Muscle layer of colon (tissue), 2 donors: ENCODE measurements around the gene FILIP1L.
A peak's percentile ranks its signal among the peaks of the same experiment; 100 is the strongest.

Source experiments
- H3K27ac ChIP-seq: one replicate; pipeline ENCODE4 v1.7.0; 2013; ENCODE audit warnings: low read depth, mild to moderate bottlenecking, low read length, moderate library complexity
- H3K27me3 ChIP-seq, 2 donors: one replicate each; pipeline ENCODE4 v1.7.0; 2013; ENCODE audit warnings: low read length in 2 of 2, mild to moderate bottlenecking in 2 of 2; ENCODE audit not compliant: insufficient read depth in 2 of 2, control insufficient read depth in 1 of 2
- H3K36me3 ChIP-seq: one replicate; pipeline ENCODE4 v1.7.0; 2013; ENCODE audit warnings: mild to moderate bottlenecking, low read length; ENCODE audit not compliant: insufficient read depth
- H3K4me1 ChIP-seq: one replicate; pipeline ENCODE4 v1.7.0; 2013; ENCODE audit warnings: mild to moderate bottlenecking, low read length; ENCODE audit not compliant: insufficient read depth
- H3K4me3 ChIP-seq, 2 donors: one replicate each; pipeline ENCODE4 v1.7.0; 2013; ENCODE audit warnings: low read length in 2 of 2, low read depth in 1 of 2, mild to moderate bottlenecking in 1 of 2, moderate library complexity in 1 of 2
- H3K9ac ChIP-seq: one replicate; pipeline ENCODE4 v1.7.0; 2013; ENCODE audit warnings: low read length
- H3K9me3 ChIP-seq: one replicate; pipeline ENCODE4 v1.7.0; 2013; ENCODE audit warnings: mild to moderate bottlenecking, low read length
- donor health status: abdominal sarcoma.
- donor health status: Adenocarcinoma of cecum.

The FILIP1L gene

DNA sequence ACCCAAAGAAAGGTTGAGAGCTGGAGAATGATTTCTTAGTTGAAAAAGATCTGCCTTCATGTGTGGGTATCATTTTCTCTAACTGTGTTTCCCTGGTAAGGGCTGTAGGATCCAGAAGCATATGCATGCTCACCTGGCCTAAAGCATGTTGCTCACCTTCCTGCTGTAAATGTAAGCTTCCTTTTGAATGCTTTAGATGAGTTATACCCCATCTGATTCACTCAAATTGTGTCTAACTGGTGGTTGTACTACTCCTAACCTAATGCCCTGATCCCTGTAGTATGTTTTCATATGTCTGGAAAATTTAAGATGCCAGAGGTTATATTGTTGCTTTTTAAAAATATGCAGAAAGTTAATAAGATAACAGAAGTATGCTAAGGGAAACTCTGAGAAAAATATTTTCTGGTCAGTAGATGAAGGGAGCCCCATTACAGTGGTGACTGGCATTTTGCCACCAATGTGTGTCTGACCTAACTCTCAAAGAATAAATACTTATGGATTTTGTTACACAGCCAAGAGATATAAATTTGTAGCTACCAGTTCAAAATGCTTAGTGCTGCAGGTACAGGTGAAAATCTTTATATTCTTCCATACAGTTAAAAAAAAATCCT lies 7.7 kb downstream of the FILIP1L start:
- Histone ChIP-seq H3K4me1 (peaks cover 51% of the 10 kb centered on the region), H3K36me3 (no peaks in the 10 kb centered on the region), H3K27ac (no peak overlapping the region)

DNA sequence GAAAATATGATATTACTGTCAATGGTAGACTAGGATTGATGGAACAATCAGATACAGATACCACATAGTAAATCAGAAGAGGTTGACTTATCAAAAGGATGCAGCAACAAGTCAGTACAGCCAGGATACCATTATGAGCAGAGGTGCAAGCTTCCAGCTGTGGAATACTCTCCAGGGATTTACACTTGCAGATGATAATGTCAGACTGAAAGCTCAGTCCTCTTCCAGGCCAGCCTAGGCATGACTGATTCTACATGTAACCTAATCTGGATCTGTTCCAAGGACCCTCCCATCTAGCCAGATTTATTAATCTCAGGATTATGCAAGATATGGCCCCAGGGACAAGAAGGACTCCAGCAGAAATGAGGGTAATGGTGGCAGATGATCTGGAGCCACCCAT lies 8.2 kb downstream of the FILIP1L start:
- Histone ChIP-seq H3K9ac (no peak overlapping the region), H3K9me3 (no peaks in the 10 kb centered on the region), H3K36me3 (no peaks in the 10 kb centered on the region), H3K27ac (no peak overlapping the region), H3K27me3 (no peaks in the 10 kb centered on the region), H3K4me1 (peaks cover 51% of the 10 kb centered on the region), H3K4me3 (no peak overlapping the region)

More for the DNA sequence above, 7.7 kb downstream of the FILIP1L start:
- Histone ChIP-seq H3K9me3 (no peaks in the 10 kb centered on the region), H3K27me3 (no peaks in the 10 kb centered on the region), H3K4me3 (no peak overlapping the region), H3K9ac (no peak overlapping the region)

DNA sequence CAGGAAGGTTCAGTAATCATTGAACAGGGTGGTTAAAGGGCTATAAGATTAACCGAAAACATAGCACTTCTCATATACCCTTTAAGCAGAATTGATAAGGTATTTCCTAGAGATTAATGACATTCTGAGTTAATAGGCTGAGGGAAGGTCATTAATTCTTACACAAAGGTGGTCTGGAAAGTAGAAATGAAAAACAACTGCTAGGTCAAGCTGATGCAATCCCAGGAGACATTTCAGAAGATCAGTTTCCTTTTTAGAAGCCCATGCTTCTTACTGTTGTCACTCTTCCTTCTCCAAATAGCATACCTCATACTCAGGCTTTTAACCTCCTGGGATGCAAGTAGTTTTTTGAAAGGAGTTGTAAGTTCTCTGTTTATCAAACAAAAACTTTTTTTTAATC lies 8.8 kb downstream of the FILIP1L start:
- H3K9ac ChIP-seq: no peak overlapping the region
- no peaks in the 10 kb centered on the region for H3K9me3 ChIP-seq
- H3K36me3 ChIP-seq: no peaks in the 10 kb centered on the region
- no peaks in the 10 kb centered on the region for H3K27me3 ChIP-seq
- H3K4me1 ChIP-seq: peaks cover 51% of the 10 kb centered on the region
- no peak overlapping the region for H3K4me3 ChIP-seq
- H3K27ac ChIP-seq: no peak overlapping the region

DNA sequence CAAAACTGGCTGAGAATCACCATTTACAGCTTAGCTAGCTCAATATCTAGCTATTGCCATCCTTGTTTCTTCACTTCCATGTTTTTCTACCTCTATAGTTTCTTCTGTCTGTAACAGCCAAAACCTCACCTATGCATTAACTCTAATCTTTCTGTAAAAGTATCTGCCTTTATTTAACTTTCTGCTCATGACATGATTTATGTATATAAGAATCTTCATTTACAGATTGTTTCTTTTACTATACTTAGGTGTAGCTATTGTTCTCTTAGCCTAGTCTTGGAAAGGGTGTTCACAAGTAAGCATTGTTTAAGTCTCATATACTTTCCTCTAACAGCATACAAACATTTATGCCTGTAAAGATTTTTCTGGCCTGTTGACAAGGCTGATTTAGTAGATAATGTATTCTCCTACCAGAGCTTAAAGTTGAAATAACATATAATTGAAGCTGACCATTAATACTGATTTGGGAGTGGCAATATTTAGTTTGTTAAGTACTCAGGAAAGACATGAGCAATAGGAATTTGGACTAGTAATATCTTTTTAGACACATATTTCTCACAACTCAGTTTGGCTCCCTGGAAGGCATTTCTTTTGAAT lies 9.4 kb downstream of the FILIP1L start:
- peak overlapping the region; percentile 10 for H3K27ac ChIP-seq
- no peak overlapping the region for H3K9ac ChIP-seq
- no peaks in the 10 kb centered on the region for H3K36me3 ChIP-seq
- H3K9me3 ChIP-seq: no peaks in the 10 kb centered on the region
- peaks cover 51% of the 10 kb centered on the region for H3K4me1 ChIP-seq
- H3K4me3 ChIP-seq: no peak overlapping the region
- H3K27me3 ChIP-seq: no peaks in the 10 kb centered on the region

DNA sequence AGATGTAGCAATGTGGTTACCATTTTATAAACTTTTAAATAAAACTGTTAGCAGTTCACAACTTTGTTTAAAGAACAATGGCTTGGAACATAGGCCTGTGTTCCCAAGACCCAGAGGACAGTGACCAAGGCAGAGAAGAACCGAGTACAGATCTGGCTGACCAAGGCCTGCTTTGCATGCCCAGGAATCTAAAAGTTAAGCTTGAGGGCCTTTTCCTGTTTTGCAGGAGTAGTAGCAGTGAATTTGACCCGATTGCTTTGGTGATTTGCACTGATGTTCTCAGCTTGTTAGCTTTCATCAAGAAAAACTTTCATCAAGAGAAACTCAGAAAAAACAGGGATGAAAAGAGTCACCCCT lies 9.9 kb downstream of the FILIP1L start:
- H3K27me3 ChIP-seq: no peaks in the 10 kb centered on the region
- no peak overlapping the region for H3K4me3 ChIP-seq
- no peaks in the 10 kb centered on the region for H3K36me3 ChIP-seq
- H3K4me1 ChIP-seq: peaks cover 51% of the 10 kb centered on the region
- H3K27ac ChIP-seq: peak overlapping the region; percentile 10
- H3K9me3 ChIP-seq: no peaks in the 10 kb centered on the region
- no peak overlapping the region for H3K9ac ChIP-seq

DNA sequence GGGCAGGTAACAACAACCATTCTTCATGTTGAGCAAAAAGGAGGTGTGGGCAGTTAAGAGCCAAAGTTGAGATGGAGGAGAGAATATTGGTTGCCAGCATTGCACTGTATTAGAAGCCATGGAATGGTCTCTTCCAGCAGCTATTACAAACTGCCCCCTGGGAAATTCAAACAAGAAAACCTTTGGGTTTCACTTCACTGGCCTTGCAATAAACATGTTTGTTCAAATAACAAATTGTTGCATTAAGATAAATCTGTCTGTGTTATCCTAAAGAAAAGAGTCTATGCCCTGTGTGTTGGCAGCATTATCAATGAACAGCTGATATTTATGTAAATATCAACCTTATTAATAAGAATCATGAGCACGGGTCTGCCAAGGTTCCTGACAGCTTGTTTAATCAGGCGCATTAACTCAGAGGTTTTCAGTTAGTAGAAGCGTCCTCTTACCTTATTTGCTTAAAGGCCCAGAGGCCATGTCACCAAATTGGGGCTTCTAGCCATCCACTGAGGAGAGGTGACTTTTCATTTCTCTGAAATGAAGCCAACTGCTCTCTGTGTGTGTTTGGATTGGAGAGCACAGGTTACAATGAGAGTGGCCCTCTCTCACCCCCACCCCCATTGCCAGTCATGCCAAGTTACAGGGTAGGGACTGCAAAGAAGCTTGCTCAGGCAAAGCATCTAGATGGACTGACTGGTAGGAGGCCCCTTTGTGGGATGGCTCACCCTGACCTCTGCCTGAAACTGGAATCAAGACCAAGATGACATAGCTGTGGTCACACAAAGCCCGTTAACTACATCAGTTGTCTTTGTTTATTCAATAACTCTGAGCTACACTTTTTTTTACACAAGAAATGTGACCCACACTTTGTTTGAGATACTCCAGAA lies 10.5 kb downstream of the FILIP1L start:
- Histone ChIP-seq H3K27ac (peak overlapping the region; percentile 10), H3K27me3 (no peaks in the 10 kb centered on the region), H3K4me3 (no peak overlapping the region), H3K4me1 (peaks cover 54% of the 10 kb centered on the region), H3K36me3 (no peaks in the 10 kb centered on the region), H3K9me3 (no peaks in the 10 kb centered on the region), H3K9ac (no peak overlapping the region)

DNA sequence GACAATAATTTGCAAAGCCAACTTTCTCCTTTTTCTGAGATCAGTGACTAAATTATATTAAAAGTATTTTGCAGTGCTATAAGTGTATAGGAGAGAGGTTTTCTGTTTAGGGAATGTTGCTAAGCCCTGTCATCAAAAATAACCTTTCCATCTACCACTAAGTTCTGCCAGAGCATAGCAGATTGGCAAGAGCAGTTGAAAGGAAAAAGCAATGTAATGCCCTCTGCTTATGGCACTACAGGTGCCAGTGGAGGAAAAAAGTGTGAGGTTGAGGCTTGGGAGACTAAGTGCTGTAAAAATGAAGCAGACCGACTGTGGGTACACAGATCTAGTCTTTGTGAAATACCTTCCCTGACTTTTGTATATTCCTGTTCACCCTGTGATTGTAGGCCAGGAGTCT lies 11.5 kb downstream of the FILIP1L start:
- peaks cover 55% of the 10 kb centered on the region for H3K4me1 ChIP-seq
- no peaks in the 10 kb centered on the region for H3K9me3 ChIP-seq
- H3K36me3 ChIP-seq: no peaks in the 10 kb centered on the region
- H3K9ac ChIP-seq: no peak overlapping the region
- H3K27me3 ChIP-seq: no peaks in the 10 kb centered on the region
- H3K27ac ChIP-seq: no peak overlapping the region
- no peak overlapping the region for H3K4me3 ChIP-seq

DNA sequence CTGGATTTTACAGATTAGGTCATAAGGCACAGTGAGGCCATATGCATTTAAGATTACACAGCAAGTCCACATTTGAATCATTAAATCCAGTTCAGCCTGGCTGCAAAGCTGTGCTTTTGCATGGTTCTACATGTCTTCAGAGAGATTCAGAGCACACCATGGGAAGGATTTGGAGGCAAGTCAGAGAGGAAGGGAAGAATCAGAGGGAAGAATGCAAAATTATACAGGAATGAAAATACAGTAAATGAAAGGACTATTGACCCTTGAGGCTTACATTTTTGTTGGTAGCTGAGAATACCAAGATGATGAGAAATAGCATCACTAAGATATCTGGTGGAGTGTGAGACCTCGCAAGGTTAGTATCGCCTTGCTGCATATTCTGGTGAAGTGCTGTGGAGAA lies 13.9 kb downstream of the FILIP1L start:
- H3K27ac ChIP-seq: no peak overlapping the region

DNA sequence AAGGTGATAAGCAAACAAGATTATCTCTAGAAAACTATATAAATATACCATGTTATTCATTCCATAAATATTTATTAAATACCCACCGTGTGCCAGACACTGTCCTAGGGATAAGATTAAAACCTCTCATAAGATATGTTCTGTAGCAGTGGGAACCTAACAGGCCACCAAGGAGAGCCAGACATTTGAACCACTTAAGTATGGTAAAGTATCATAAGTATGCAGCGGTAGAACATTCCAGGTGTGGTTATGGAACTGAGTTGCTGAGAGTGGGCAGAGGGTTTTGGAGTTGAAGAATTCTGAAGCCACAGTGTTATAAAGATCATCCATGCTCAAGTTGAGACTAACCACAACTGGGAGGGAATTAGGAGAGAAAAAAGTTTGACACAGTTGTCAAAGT lies 14.7 kb downstream of the FILIP1L start:
- Histone ChIP-seq H3K9me3 (no peaks in the 10 kb centered on the region), H3K4me1 (peaks cover 27% of the 10 kb centered on the region), H3K4me3 (no peak overlapping the region), H3K9ac (no peak overlapping the region), H3K27ac (no peak overlapping the region), H3K36me3 (no peaks in the 10 kb centered on the region), H3K27me3 (no peaks in the 10 kb centered on the region)

More for the DNA sequence above, 13.9 kb downstream of the FILIP1L start:
- H3K4me1 ChIP-seq: peaks cover 35% of the 10 kb centered on the region
- H3K9ac ChIP-seq: no peak overlapping the region
- H3K4me3 ChIP-seq: no peak overlapping the region
- no peaks in the 10 kb centered on the region for H3K36me3 ChIP-seq
- H3K9me3 ChIP-seq: no peaks in the 10 kb centered on the region
- H3K27me3 ChIP-seq: no peaks in the 10 kb centered on the region

DNA sequence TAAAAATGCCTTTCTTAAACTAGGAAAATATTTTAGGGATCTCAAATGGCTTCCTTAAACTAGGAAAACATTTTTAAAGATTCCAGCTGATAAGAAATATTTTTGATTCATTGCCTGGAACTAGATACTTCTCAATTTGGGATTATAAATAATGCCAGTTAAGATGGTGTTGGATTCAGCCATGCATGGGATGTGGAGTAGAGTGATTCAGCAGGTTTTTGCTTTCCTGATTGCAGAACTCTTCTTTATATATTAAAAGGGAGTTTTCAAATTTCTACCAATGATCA lies 15.6 kb downstream of the FILIP1L start:
- H3K27ac ChIP-seq: no peak overlapping the region
- H3K36me3 ChIP-seq: no peaks in the 10 kb centered on the region
- no peak overlapping the region for H3K9ac ChIP-seq
- H3K4me1 ChIP-seq: peaks cover 18% of the 10 kb centered on the region
- no peaks in the 10 kb centered on the region for H3K27me3 ChIP-seq
- H3K4me3 ChIP-seq: no peak overlapping the region
- H3K9me3 ChIP-seq: no peaks in the 10 kb centered on the region

DNA sequence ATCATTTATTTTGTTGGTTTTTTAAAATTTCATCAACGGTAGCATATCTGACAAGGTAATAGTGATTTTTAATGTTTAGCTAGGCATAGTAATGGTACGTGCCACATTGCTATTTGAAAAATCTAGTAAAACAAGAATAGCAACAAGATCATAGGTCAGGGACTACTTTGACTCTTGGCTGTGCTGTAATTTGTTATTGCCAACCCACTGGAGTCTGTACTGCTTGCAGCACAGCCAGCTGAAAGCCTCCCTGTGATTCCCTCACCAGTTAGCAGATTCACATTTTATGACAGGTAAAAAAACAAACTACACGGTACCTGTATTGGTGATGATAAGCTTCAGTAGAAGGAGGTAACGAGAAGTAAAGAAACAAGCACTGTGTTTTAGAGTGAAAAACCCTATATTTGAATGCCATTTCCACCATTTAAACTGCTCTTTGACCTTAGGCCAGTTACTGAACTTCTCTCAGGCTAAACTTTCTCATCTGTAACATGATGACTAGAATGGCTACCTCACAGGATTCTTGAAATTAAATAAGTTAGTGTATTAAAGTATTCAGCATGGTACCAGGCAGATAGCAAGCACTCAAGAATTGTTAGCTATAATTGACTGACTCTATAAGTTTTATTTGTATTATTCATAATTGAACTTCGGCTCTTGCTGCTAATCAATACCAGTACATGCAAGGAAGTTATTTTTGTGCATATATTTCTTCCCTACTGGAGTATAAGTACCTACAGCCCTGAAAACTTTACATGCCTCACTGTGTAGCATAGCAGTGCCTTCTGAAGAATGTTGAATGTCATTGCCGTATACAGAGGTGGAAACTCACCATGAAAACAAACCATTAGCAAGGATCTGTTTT lies 16.1 kb downstream of the FILIP1L start:
- no peaks in the 10 kb centered on the region for H3K9me3 ChIP-seq
- H3K36me3 ChIP-seq: no peaks in the 10 kb centered on the region
- no peak overlapping the region for H3K4me3 ChIP-seq
- H3K27ac ChIP-seq: peak overlapping the region; percentile 29
- no peaks in the 10 kb centered on the region for H3K27me3 ChIP-seq
- peaks cover 18% of the 10 kb centered on the region for H3K4me1 ChIP-seq
- H3K9ac ChIP-seq: no peak overlapping the region
